K562 (cell line): Measurements from ENCODE around the gene ATP5MK. TPM values are rescaled to one million over a fixed set of nuclear protein-coding genes. Genes with fewer than 3 reads are reported as not detected.

Experiments used
- BACH1 ChIP-seq: fragments of 200-800 bp; sonication (Bioruptor generic); IDR thresholded peaks from 2 replicates; pipeline ENCODE4 v1.6.1; 2016; ENCODE audit warnings: missing genetic modification characterization, missing compliant biosample characterization
- CCNT2 ChIP-seq: IDR thresholded peaks from 2 replicates; pipeline ENCODE4 v1.6.1; 2011; ENCODE audit warnings: borderline replicate concordance, low read depth, mild to moderate bottlenecking, moderate library complexity, mixed read lengths, low read length; ENCODE audit not compliant: insufficient read length; ENCODE audit errors: extremely low read depth
- ELK1 ChIP-seq: sonication (generic); formaldehyde crosslinking; IDR thresholded peaks from 2 replicates; pipeline ENCODE4 v1.8.1; 2022; ENCODE audit warnings: missing genetic modification reagents
- ESRRB ChIP-seq: fragments of 250-450 bp; sonication (Bioruptor Pico); IDR thresholded peaks from 2 replicates; pipeline ENCODE4 v1.5.0; 2020; ENCODE audit warnings: mild to moderate bottlenecking, moderate library complexity, borderline replicate concordance
- FIP1L1 ChIP-seq: fragments of 200-400 bp; formaldehyde crosslinking; IDR thresholded peaks from 2 replicates; pipeline ENCODE4 v1.6.1; 2018; ENCODE audit warnings: mild to moderate bottlenecking, low read depth, low read length; ENCODE audit not compliant: poor library complexity, severe bottlenecking
- GATA2 ChIP-seq: sonication (generic); formaldehyde crosslinking; IDR thresholded peaks from 2 replicates; pipeline ENCODE4 v1.4.0; 2020; ENCODE audit warnings: mild to moderate bottlenecking, missing genetic modification reagents
- NKRF ChIP-seq: fragments of 450-650 bp; IDR thresholded peaks from 2 replicates; pipeline ENCODE4 v1.6.1; 2016; ENCODE audit warnings: borderline replicate concordance
- POLR2B ChIP-seq: fragments of 450-650 bp; IDR thresholded peaks from 2 replicates; pipeline ENCODE4 v1.6.1; 2018; ENCODE audit warnings: low read depth; ENCODE audit not compliant: partially characterized antibody
- ZFPM2 ChIP-seq: fragments of 250-450 bp; sonication (Bioruptor Pico); IDR thresholded peaks from 2 replicates; pipeline ENCODE4 v1.5.1; 2022; ENCODE audit warnings: mild to moderate bottlenecking
- ZNF395 ChIP-seq: fragments of 200-800 bp; sonication (Bioruptor generic); IDR thresholded peaks from 2 replicates; pipeline ENCODE4 v1.6.1; 2017; ENCODE audit warnings: missing genetic modification characterization, missing compliant biosample characterization
- polyA plus RNA-seq, 8 experiments: library from polyadenylated mRNA; depleted of rRNA in 4 of 8; stranded (reverse) in 5 of 8; unstranded in 3 of 8; fragments of >200 nt; fragmentation: Nextera tagmentation in 2 of 8; fragmentation: Illumina TruSeq in 1 of 8; extraction: Ambion mirVana in 2 of 8; extraction: Trizol in 1 of 8; gene quantifications; 2 replicates each; pipeline versions ENCODE4 v1.2.1 to v1.2.3, GENCODE V29; 2011 to 2014; ENCODE audit warnings: inconsistent platforms in 1 of 8, missing spikeins in 1 of 8
- total RNA-seq, 7 experiments: library from RNA; depleted of rRNA in 6 of 7; stranded (reverse); fragments of >200 nt in 6 of 7; fragmentation: Illumina TruSeq in 2 of 7; extraction: Trizol in 2 of 7; gene quantifications; 2 replicates each; pipeline versions ENCODE4 v1.2.1 to v1.2.3, GENCODE V29; 2011 to 2021; ENCODE audit warnings: low replicate concordance in 1 of 7
- TF ChIP-seq, protein P1 (sequence below): fragments of 250-450 bp; sonication (Bioruptor Pico); IDR thresholded peaks from 2 replicates; pipeline ENCODE4 v1.5.0; 2020; ENCODE audit warnings: mild to moderate bottlenecking

ATP5MK gene
- total and polyA plus RNA-seq, 9 of the 15 experiments (the other 6 are each of a cell fraction or from before 2014, with no cell fraction given), result 182 to 1,810 (median 741) TPM

GRCh38 chr10:103367782-103368518 lies 28.3 kb downstream of the ATP5MK start, which contains the start of gene TAF5 (continued):
- TF ChIP-seq FIP1L1 (peak; percentile 70), ESRRB (no peak), ELK1 (CRISPR knock-in tag) (no peak), ZNF395 (no peak), GATA2 (no peak), POLR2B (peak; percentile 91), BACH1 (no peak), CCNT2 (peak; percentile 22), NKRF (no peak), ZFPM2 (CRISPR knock-in tag) (no peak)
- TF ChIP-seq, protein P1, sequence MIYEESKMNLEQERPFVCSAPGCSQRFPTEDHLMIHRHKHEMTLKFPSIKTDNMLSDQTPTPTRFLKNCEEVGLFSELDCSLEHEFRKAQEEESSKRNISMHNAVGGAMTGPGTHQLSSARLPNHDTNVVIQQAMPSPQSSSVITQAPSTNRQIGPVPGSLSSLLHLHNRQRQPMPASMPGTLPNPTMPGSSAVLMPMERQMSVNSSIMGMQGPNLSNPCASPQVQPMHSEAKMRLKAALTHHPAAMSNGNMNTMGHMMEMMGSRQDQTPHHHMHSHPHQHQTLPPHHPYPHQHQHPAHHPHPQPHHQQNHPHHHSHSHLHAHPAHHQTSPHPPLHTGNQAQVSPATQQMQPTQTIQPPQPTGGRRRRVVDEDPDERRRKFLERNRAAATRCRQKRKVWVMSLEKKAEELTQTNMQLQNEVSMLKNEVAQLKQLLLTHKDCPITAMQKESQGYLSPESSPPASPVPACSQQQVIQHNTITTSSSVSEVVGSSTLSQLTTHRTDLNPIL (CRISPR knock-in tag), result no peak
